GM23338 (cell line): ENCODE results near the gene ADSS1. TPM values are rescaled to one million over a fixed set of nuclear protein-coding genes. Genes with fewer than 3 reads are reported as not detected.

Experiments
- ATAC-seq: fragments of 200-7000 bp; cut with Tn5 transposase; 3 replicates; pipeline ENCODE4 v1.9.1; 2020
- DNase-seq: peaks from one replicate; pipeline ENCODE4 v3.0.0-alpha.2; 2015; ENCODE audit warnings: low spot score
- H2AFZ ChIP-seq: fragments of 200-600 bp; sonication (generic); 2 replicates; pipeline ENCODE4 v1.8.0; 2016; ENCODE audit warnings: antibody characterized with exemption, mild to moderate bottlenecking, moderate library complexity
- H3F3A ChIP-seq: fragments of 200-600 bp; sonication (generic); replicated peaks from 2 replicates; pipeline ENCODE4 v1.8.0; 2017; ENCODE audit warnings: antibody characterized with exemption, mixed run types, low read depth
- H3K27ac ChIP-seq: fragments of 200-600 bp; sonication (generic); 2 replicates; pipeline ENCODE4 v1.6.1; 2016; ENCODE audit warnings: low read depth
- H3K27me3 ChIP-seq: fragments of 200-600 bp; sonication (generic); 2 replicates; pipeline ENCODE4 v1.8.0; 2016; ENCODE audit warnings: mild to moderate bottlenecking, mixed run types, moderate library complexity; ENCODE audit not compliant: insufficient read depth
- H3K36me3 ChIP-seq: fragments of 200-600 bp; sonication (generic); 2 replicates; pipeline ENCODE4 v1.8.0; 2016; ENCODE audit warnings: mild to moderate bottlenecking; ENCODE audit not compliant: insufficient read depth
- H3K4me1 ChIP-seq: fragments of 200-600 bp; sonication (generic); 2 replicates; pipeline ENCODE4 v1.8.0; 2016; ENCODE audit warnings: mild to moderate bottlenecking, moderate library complexity; ENCODE audit not compliant: insufficient read depth
- H3K4me2 ChIP-seq: fragments of 200-600 bp; sonication (generic); 2 replicates; pipeline ENCODE4 v1.7.1; 2017; ENCODE audit warnings: mixed run types
- H3K4me3 ChIP-seq: fragments of 200-600 bp; sonication (generic); 2 replicates; pipeline ENCODE4 v1.6.1; 2016; ENCODE audit warnings: mixed run types
- H3K79me2 ChIP-seq: fragments of 200-600 bp; sonication (generic); replicated peaks from 2 replicates; pipeline ENCODE4 v1.8.0; 2017; ENCODE audit warnings: mild to moderate bottlenecking; ENCODE audit not compliant: insufficient read depth
- H3K9me2 ChIP-seq: fragments of 200-600 bp; sonication (generic); 2 replicates; pipeline ENCODE4 v1.8.0; 2017; ENCODE audit not compliant: insufficient read depth
- H4K20me1 ChIP-seq: fragments of 200-600 bp; sonication (generic); replicated peaks from 2 replicates; pipeline ENCODE4 v1.8.0; 2017; ENCODE audit warnings: mild to moderate bottlenecking; ENCODE audit not compliant: insufficient read depth
- H3K27ac Mint-ChIP-seq: 2 replicates; pipeline ENCODE4 v1.8.0; 2020; ENCODE audit warnings: inconsistent platforms, mild to moderate bottlenecking, moderate library complexity, mixed read lengths
- H3K27me3 Mint-ChIP-seq: 3 replicates; pipeline ENCODE4 v1.8.0; 2022; ENCODE audit warnings: low read depth, mild to moderate bottlenecking, moderate library complexity, mixed read lengths, inconsistent platforms; ENCODE audit not compliant: insufficient read depth, poor library complexity
- H3K36me3 Mint-ChIP-seq: 3 replicates; pipeline ENCODE4 v1.8.0; 2021; ENCODE audit warnings: low read depth, mild to moderate bottlenecking, inconsistent platforms, moderate library complexity, mixed read lengths
- H3K4me1 Mint-ChIP-seq: 3 replicates; pipeline ENCODE4 v1.8.0; 2020; ENCODE audit warnings: mild to moderate bottlenecking, inconsistent platforms, mixed read lengths
- H3K4me3 Mint-ChIP-seq: 3 replicates; pipeline ENCODE4 v1.8.0; 2021; ENCODE audit warnings: moderate library complexity, mild to moderate bottlenecking, inconsistent platforms, mixed read lengths
- H3K9me3 Mint-ChIP-seq: 3 replicates; pipeline ENCODE4 v1.8.0; 2020; ENCODE audit warnings: moderate library complexity, mild to moderate bottlenecking, inconsistent platforms, mixed read lengths
- CREB1 ChIP-seq: fragments of 250-450 bp; sonication (Bioruptor Pico); IDR thresholded peaks from 2 replicates; pipeline ENCODE4 v1.5.0; 2020; ENCODE audit warnings: low read depth, mild to moderate bottlenecking, moderate library complexity
- EZH2 ChIP-seq: fragments of 200-600 bp; sonication (generic); IDR thresholded peaks from one replicate; pipeline ENCODE4 v1.8.0; 2017; ENCODE audit warnings: antibody characterized with exemption, mild to moderate bottlenecking, low read depth; ENCODE audit not compliant: unreplicated experiment
- EZH2phosphoT487 ChIP-seq: fragments of 200-600 bp; sonication (generic); IDR thresholded peaks from one replicate; pipeline ENCODE4 v1.8.1; 2018; ENCODE audit warnings: antibody characterized with exemption; ENCODE audit not compliant: unreplicated experiment
- JUNB ChIP-seq: IDR thresholded peaks from one replicate; pipeline ENCODE4 v1.6.1; 2016; ENCODE audit warnings: antibody characterized with exemption; ENCODE audit not compliant: unreplicated experiment
- NANOG ChIP-seq: IDR thresholded peaks from 2 replicates; pipeline ENCODE4 v1.6.1; 2016; ENCODE audit warnings: antibody characterized with exemption, borderline replicate concordance
- POLR2AphosphoS5 ChIP-seq: IDR thresholded peaks from 2 replicates; pipeline ENCODE4 v1.6.1; 2016; ENCODE audit warnings: antibody characterized with exemption, low read depth
- STAT1 ChIP-seq: IDR thresholded peaks from one replicate; pipeline ENCODE4 v1.6.1; 2016; ENCODE audit warnings: antibody characterized with exemption; ENCODE audit not compliant: unreplicated experiment
- ZNF114 ChIP-seq: fragments of 250-450 bp; sonication (Bioruptor Pico); IDR thresholded peaks from 2 replicates; pipeline ENCODE4 v1.5.0; 2020; ENCODE audit warnings: mild to moderate bottlenecking, moderate library complexity
- ZNF331 ChIP-seq: fragments of 250-450 bp; sonication (Bioruptor Pico); IDR thresholded peaks from 2 replicates; pipeline ENCODE4 v1.5.0; 2020; ENCODE audit warnings: low read depth, mild to moderate bottlenecking, moderate library complexity
- polyA plus RNA-seq: library from polyadenylated mRNA; unstranded; fragments of >200 nt; fragmentation: Nextera tagmentation; extraction: Ambion mirVana; gene quantifications from 2 replicates; pipeline ENCODE4 v1.2.1, GENCODE V29; 2016
- total RNA-seq: library from RNA; depleted of rRNA; stranded (reverse); fragments of >200 nt; shearing (Covaris generic); gene quantifications from 2 replicates; pipeline ENCODE4 v1.2.3, GENCODE V29; 2014
- TF ChIP-seq, protein P1 (sequence below): IDR thresholded peaks from 2 replicates; pipeline ENCODE4 v1.6.1; 2016; ENCODE audit warnings: antibody characterized with exemption
- TF ChIP-seq, protein P2 (sequence below), 2 experiments: fragments of 200-600 bp in 1 of 2; sonication (generic) in 1 of 2; conservative IDR thresholded peaks; 2 replicates each; pipeline versions ENCODE4 v1.5.1 to v1.6.1; 2016 to 2017; ENCODE audit warnings: antibody characterized with exemption in 2 of 2, low read depth in 2 of 2, mild to moderate bottlenecking in 2 of 2, moderate library complexity in 1 of 2
- TF ChIP-seq, protein P3 (sequence below): fragments of 250-450 bp; sonication (Bioruptor Pico); IDR thresholded peaks from 2 replicates; pipeline ENCODE4 v1.5.0; 2020; ENCODE audit warnings: mild to moderate bottlenecking, moderate library complexity
- TF ChIP-seq, protein P4 (sequence below): IDR thresholded peaks from one replicate; pipeline ENCODE4 v1.6.1; 2018; ENCODE audit warnings: antibody characterized with exemption; ENCODE audit not compliant: unreplicated experiment

Gene ADSS1
- total and polyA plus RNA-seq, 2 experiments from 2014 or later: 9.5 to 11.6 TPM

DNA sequence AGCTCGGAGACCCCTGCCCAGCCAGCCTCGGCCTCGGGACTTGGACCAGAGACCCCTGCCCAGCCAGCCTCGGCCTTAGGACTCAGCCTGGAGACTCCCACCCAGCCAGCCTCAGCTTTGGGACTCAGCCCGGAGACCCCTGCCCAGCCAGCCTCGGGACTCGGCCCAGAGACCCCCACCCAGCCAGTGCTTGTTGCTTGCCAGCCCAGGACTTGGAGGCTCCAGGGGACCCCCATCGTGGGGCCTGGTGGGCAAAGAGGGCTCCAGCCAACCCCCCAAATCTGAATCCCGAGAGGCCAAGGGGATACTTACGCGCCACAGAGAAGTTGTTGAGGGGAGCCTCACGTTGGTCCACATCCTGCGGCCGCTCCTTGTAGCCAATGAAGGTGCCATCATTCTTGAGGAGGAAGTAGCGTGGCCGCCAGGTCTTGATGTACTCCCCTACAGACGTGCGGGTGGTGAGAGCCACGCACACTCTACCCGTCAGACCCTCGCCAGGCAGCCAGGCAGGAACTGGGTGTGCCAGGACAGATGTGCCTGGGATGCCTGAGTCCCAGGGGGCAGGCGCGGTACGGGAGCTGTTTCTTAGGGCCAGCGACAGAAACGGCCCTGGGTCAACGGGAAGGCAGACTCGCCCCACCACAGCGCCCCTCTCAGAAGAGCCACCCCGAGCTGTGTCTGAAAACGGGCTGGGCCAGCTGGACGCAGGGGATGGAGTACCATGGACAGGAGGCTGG, 55.9 kb downstream of the ADSS1 start:
- H3K9me2 ChIP-seq: no peaks in the 10 kb centered on the region
- no peaks in the 10 kb centered on the region for H3F3A ChIP-seq
- DNase-seq (no peak), ATAC-seq (no peak)
- Mint-ChIP-seq H3K4me1 (no peaks in the 10 kb centered on the region), H3K27me3 (peaks cover 7% of the 10 kb centered on the region), H3K36me3 (0 out of 3 replicates have a peak, but pooled peaks cover 3% of the 10 kb centered on the region), H3K27ac (no peak overlapping the region), H3K9me3 (no peaks in the 10 kb centered on the region), H3K4me3 (no peak overlapping the region)
- H3K27ac ChIP-seq: no peak overlapping the region
- TF ChIP-seq, protein P1, sequence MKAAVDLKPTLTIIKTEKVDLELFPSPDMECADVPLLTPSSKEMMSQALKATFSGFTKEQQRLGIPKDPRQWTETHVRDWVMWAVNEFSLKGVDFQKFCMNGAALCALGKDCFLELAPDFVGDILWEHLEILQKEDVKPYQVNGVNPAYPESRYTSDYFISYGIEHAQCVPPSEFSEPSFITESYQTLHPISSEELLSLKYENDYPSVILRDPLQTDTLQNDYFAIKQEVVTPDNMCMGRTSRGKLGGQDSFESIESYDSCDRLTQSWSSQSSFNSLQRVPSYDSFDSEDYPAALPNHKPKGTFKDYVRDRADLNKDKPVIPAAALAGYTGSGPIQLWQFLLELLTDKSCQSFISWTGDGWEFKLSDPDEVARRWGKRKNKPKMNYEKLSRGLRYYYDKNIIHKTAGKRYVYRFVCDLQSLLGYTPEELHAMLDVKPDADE: no peak
- TF ChIP-seq STAT1 (no peak), ZNF114 (CRISPR knock-in tag) (no peak), POLR2AphosphoS5 (no peak), EZH2 (no peak), CREB1 (CRISPR knock-in tag) (no peak), NANOG (no peak), JUNB (no peak), EZH2phosphoT487 (no peak), ZNF331 (CRISPR knock-in tag) (no peak)
- TF ChIP-seq, protein P2, sequence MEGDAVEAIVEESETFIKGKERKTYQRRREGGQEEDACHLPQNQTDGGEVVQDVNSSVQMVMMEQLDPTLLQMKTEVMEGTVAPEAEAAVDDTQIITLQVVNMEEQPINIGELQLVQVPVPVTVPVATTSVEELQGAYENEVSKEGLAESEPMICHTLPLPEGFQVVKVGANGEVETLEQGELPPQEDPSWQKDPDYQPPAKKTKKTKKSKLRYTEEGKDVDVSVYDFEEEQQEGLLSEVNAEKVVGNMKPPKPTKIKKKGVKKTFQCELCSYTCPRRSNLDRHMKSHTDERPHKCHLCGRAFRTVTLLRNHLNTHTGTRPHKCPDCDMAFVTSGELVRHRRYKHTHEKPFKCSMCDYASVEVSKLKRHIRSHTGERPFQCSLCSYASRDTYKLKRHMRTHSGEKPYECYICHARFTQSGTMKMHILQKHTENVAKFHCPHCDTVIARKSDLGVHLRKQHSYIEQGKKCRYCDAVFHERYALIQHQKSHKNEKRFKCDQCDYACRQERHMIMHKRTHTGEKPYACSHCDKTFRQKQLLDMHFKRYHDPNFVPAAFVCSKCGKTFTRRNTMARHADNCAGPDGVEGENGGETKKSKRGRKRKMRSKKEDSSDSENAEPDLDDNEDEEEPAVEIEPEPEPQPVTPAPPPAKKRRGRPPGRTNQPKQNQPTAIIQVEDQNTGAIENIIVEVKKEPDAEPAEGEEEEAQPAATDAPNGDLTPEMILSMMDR (conservative IDR thresholded peaks at IDR 0.05; ENCODE audit: low read depth in 2 of 2): no peak
- TF ChIP-seq, protein P3, sequence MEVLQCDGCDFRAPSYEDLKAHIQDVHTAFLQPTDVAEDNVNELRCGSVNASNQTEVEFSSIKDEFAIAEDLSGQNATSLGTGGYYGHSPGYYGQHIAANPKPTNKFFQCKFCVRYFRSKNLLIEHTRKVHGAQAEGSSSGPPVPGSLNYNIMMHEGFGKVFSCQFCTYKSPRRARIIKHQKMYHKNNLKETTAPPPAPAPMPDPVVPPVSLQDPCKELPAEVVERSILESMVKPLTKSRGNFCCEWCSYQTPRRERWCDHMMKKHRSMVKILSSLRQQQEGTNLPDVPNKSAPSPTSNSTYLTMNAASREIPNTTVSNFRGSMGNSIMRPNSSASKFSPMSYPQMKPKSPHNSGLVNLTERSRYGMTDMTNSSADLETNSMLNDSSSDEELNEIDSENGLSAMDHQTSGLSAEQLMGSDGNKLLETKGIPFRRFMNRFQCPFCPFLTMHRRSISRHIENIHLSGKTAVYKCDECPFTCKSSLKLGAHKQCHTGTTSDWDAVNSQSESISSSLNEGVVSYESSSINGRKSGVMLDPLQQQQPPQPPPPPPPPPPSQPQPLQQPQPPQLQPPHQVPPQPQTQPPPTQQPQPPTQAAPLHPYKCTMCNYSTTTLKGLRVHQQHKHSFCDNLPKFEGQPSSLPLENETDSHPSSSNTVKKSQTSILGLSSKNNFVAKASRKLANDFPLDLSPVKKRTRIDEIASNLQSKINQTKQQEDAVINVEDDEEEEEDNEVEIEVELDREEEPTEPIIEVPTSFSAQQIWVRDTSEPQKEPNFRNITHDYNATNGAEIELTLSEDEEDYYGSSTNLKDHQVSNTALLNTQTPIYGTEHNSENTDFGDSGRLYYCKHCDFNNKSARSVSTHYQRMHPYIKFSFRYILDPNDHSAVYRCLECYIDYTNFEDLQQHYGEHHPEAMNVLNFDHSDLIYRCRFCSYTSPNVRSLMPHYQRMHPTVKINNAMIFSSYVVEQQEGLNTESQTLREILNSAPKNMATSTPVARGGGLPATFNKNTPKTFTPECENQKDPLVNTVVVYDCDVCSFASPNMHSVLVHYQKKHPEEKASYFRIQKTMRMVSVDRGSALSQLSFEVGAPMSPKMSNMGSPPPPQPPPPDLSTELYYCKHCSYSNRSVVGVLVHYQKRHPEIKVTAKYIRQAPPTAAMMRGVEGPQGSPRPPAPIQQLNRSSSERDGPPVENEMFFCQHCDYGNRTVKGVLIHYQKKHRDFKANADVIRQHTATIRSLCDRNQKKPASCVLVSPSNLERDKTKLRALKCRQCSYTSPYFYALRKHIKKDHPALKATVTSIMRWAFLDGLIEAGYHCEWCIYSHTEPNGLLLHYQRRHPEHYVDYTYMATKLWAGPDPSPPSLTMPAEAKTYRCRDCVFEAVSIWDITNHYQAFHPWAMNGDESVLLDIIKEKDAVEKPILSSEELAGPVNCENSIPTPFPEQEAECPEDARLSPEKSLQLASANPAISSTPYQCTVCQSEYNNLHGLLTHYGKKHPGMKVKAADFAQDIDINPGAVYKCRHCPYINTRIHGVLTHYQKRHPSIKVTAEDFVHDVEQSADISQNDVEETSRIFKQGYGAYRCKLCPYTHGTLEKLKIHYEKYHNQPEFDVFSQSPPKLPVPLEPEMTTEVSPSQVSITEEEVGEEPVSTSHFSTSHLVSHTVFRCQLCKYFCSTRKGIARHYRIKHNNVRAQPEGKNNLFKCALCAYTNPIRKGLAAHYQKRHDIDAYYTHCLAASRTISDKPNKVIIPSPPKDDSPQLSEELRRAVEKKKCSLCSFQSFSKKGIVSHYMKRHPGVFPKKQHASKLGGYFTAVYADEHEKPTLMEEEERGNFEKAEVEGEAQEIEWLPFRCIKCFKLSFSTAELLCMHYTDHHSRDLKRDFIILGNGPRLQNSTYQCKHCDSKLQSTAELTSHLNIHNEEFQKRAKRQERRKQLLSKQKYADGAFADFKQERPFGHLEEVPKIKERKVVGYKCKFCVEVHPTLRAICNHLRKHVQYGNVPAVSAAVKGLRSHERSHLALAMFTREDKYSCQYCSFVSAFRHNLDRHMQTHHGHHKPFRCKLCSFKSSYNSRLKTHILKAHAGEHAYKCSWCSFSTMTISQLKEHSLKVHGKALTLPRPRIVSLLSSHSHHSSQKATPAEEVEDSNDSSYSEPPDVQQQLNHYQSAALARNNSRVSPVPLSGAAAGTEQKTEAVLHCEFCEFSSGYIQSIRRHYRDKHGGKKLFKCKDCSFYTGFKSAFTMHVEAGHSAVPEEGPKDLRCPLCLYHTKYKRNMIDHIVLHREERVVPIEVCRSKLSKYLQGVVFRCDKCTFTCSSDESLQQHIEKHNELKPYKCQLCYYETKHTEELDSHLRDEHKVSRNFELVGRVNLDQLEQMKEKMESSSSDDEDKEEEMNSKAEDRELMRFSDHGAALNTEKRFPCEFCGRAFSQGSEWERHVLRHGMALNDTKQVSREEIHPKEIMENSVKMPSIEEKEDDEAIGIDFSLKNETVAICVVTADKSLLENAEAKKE: no peak
- TF ChIP-seq, protein P4, sequence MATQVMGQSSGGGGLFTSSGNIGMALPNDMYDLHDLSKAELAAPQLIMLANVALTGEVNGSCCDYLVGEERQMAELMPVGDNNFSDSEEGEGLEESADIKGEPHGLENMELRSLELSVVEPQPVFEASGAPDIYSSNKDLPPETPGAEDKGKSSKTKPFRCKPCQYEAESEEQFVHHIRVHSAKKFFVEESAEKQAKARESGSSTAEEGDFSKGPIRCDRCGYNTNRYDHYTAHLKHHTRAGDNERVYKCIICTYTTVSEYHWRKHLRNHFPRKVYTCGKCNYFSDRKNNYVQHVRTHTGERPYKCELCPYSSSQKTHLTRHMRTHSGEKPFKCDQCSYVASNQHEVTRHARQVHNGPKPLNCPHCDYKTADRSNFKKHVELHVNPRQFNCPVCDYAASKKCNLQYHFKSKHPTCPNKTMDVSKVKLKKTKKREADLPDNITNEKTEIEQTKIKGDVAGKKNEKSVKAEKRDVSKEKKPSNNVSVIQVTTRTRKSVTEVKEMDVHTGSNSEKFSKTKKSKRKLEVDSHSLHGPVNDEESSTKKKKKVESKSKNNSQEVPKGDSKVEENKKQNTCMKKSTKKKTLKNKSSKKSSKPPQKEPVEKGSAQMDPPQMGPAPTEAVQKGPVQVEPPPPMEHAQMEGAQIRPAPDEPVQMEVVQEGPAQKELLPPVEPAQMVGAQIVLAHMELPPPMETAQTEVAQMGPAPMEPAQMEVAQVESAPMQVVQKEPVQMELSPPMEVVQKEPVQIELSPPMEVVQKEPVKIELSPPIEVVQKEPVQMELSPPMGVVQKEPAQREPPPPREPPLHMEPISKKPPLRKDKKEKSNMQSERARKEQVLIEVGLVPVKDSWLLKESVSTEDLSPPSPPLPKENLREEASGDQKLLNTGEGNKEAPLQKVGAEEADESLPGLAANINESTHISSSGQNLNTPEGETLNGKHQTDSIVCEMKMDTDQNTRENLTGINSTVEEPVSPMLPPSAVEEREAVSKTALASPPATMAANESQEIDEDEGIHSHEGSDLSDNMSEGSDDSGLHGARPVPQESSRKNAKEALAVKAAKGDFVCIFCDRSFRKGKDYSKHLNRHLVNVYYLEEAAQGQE: no peak
- H2AFZ ChIP-seq: no peak overlapping the region
- H3K4me1 ChIP-seq: no peaks in the 10 kb centered on the region
- no peaks in the 10 kb centered on the region for H4K20me1 ChIP-seq
- H3K4me3 ChIP-seq: no peak overlapping the region
- no peak overlapping the region for H3K4me2 ChIP-seq
- no peaks in the 10 kb centered on the region for H3K27me3 ChIP-seq
- H3K79me2 ChIP-seq: no peaks in the 10 kb centered on the region
- no peaks in the 10 kb centered on the region for H3K36me3 ChIP-seq
